Astrocyte (in vitro differentiated cells and primary cell): Measurements from ENCODE around the gene TWNK. TPM values are rescaled to one million over a fixed set of nuclear protein-coding genes. Genes with fewer than 3 reads are reported as not detected.

Experiments used
- DNase-seq: peaks from one replicate; pipeline ENCODE4 v3.0.0-alpha.2; 2010; ENCODE audit warnings: low read depth
- FAIRE-seq: peaks from 2 replicates; lab custom pipeline; 2011; peaks lifted over from hg19 to GRCh38; lab: Jason Lieb, UNC
- H2AFZ ChIP-seq: 2 replicates; pipeline ENCODE4 v1.6.0; 2012; ENCODE audit warnings: low read depth, low read length, inconsistent platforms
- H3K27ac ChIP-seq: 2 replicates; pipeline ENCODE4 v1.5.1; 2011; ENCODE audit warnings: low read depth, low read length, inconsistent platforms
- H3K27me3 ChIP-seq: 2 replicates; pipeline ENCODE4 v1.6.0; 2011; ENCODE audit warnings: low read length, inconsistent platforms; ENCODE audit not compliant: insufficient read depth
- H3K36me3 ChIP-seq: 2 replicates; pipeline ENCODE4 v1.5.1; 2011; ENCODE audit warnings: low read length, inconsistent platforms; ENCODE audit not compliant: insufficient read depth
- H3K4me1 ChIP-seq: 2 replicates; pipeline ENCODE4 v1.5.1; 2011; ENCODE audit warnings: low read length, inconsistent platforms; ENCODE audit not compliant: insufficient read depth
- H3K4me2 ChIP-seq: 2 replicates; pipeline ENCODE4 v1.6.0; 2012; ENCODE audit warnings: low read length, inconsistent platforms
- H3K4me3 ChIP-seq: 2 replicates; pipeline ENCODE4 v1.5.1; 2011; ENCODE audit warnings: low read depth, mild to moderate bottlenecking, low read length, inconsistent platforms; ENCODE audit not compliant: insufficient read depth
- H3K79me2 ChIP-seq: 2 replicates; pipeline ENCODE4 v1.6.0; 2012; ENCODE audit warnings: mild to moderate bottlenecking, low read length, inconsistent platforms; ENCODE audit not compliant: insufficient read depth
- H3K9ac ChIP-seq: 2 replicates; pipeline ENCODE4 v1.6.0; 2012; ENCODE audit warnings: mild to moderate bottlenecking, low read length, inconsistent platforms
- H3K9me3 ChIP-seq: 2 replicates; pipeline ENCODE4 v1.5.1; 2012; ENCODE audit warnings: low read depth, mild to moderate bottlenecking, low read length, inconsistent platforms; ENCODE audit not compliant: insufficient read depth
- H4K20me1 ChIP-seq: 2 replicates; pipeline ENCODE4 v1.6.0; 2012; ENCODE audit warnings: low read length, inconsistent platforms; ENCODE audit not compliant: insufficient read depth
- H3K27ac Mint-ChIP-seq: one replicate; pipeline ENCODE4 v1.8.0; 2021; ENCODE audit warnings: mild to moderate bottlenecking, mixed read lengths; ENCODE audit not compliant: unreplicated experiment
- H3K27me3 Mint-ChIP-seq: one replicate; pipeline ENCODE4 v1.8.0; 2021; ENCODE audit warnings: low read depth, mixed read lengths; ENCODE audit not compliant: unreplicated experiment
- H3K36me3 Mint-ChIP-seq: one replicate; pipeline ENCODE4 v1.8.0; 2021; ENCODE audit warnings: low read depth, mixed read lengths; ENCODE audit not compliant: unreplicated experiment
- H3K4me1 Mint-ChIP-seq: one replicate; pipeline ENCODE4 v1.8.0; 2021; ENCODE audit warnings: low read depth, mixed read lengths; ENCODE audit not compliant: unreplicated experiment
- H3K4me3 Mint-ChIP-seq: one replicate; pipeline ENCODE4 v1.8.0; 2021; ENCODE audit warnings: mild to moderate bottlenecking, moderate library complexity, mixed read lengths; ENCODE audit not compliant: unreplicated experiment
- H3K9me3 Mint-ChIP-seq: one replicate; pipeline ENCODE4 v1.8.0; 2021; ENCODE audit warnings: mild to moderate bottlenecking, mixed read lengths; ENCODE audit not compliant: unreplicated experiment
- EZH2 ChIP-seq: IDR thresholded peaks from 2 replicates; pipeline ENCODE4 v1.6.1; 2012; ENCODE audit warnings: mild to moderate bottlenecking, low read length, inconsistent platforms; ENCODE audit not compliant: insufficient read depth
- total RNA-seq: library from RNA; stranded (reverse); gene quantifications from 2 replicates; pipeline ENCODE4 v1.2.1, GENCODE V29; 2021
- TF ChIP-seq, protein P1 (sequence below): IDR thresholded peaks from 2 replicates; pipeline ENCODE4 v1.5.1; 2011; ENCODE audit warnings: low read depth, mild to moderate bottlenecking, inconsistent platforms, low read length, moderate library complexity; ENCODE audit not compliant: insufficient read depth

Gene TWNK
- total RNA-seq, 1 donor from 2014 or later = 12.9 TPM

DNA sequence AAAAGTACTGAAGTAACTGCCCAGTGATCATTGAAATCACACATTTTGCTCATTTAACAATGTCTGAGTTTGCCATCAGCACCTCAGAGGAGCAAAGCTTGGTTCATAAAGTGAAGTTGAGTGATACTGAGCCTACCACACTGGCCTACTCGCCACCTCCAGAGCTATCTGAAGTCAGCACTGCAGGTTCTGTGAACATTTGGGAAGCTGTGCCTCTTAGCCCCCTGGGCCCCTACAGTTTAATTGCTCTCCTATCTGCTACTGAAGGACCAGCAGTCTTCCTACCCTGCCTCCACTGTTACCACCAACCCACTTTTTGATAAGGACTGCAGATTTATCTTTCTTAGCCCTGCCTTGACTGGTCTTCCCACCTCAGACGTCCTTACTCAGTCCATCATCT lies 20.0 kb upstream of the TWNK start:
- Histone ChIP-seq H3K9me3 (no peaks in the 10 kb centered on the region), H2AFZ (no peak overlapping the region), H3K36me3 (peaks cover 17% of the 10 kb centered on the region), H3K79me2 (no peaks in the 10 kb centered on the region), H3K4me3 (no peak overlapping the region), H3K4me2 (no peak overlapping the region), H3K27ac (no peak overlapping the region), H3K27me3 (no peaks in the 10 kb centered on the region), H4K20me1 (peaks cover 4% of the 10 kb centered on the region), H3K9ac (no peak overlapping the region), H3K4me1 (peaks cover 8% of the 10 kb centered on the region)
- Mint-ChIP-seq H3K4me1 (peaks cover 10% of the 10 kb centered on the region), H3K9me3 (no peaks in the 10 kb centered on the region), H3K36me3 (no peaks in the 10 kb centered on the region), H3K4me3 (no peak overlapping the region), H3K27ac (no peak overlapping the region), H3K27me3 (no peaks in the 10 kb centered on the region)
- DNase-seq (no peak), FAIRE-seq (no peak)
- TF ChIP-seq EZH2 = no peak
- TF ChIP-seq, protein P1, sequence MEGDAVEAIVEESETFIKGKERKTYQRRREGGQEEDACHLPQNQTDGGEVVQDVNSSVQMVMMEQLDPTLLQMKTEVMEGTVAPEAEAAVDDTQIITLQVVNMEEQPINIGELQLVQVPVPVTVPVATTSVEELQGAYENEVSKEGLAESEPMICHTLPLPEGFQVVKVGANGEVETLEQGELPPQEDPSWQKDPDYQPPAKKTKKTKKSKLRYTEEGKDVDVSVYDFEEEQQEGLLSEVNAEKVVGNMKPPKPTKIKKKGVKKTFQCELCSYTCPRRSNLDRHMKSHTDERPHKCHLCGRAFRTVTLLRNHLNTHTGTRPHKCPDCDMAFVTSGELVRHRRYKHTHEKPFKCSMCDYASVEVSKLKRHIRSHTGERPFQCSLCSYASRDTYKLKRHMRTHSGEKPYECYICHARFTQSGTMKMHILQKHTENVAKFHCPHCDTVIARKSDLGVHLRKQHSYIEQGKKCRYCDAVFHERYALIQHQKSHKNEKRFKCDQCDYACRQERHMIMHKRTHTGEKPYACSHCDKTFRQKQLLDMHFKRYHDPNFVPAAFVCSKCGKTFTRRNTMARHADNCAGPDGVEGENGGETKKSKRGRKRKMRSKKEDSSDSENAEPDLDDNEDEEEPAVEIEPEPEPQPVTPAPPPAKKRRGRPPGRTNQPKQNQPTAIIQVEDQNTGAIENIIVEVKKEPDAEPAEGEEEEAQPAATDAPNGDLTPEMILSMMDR = no peak

DNA sequence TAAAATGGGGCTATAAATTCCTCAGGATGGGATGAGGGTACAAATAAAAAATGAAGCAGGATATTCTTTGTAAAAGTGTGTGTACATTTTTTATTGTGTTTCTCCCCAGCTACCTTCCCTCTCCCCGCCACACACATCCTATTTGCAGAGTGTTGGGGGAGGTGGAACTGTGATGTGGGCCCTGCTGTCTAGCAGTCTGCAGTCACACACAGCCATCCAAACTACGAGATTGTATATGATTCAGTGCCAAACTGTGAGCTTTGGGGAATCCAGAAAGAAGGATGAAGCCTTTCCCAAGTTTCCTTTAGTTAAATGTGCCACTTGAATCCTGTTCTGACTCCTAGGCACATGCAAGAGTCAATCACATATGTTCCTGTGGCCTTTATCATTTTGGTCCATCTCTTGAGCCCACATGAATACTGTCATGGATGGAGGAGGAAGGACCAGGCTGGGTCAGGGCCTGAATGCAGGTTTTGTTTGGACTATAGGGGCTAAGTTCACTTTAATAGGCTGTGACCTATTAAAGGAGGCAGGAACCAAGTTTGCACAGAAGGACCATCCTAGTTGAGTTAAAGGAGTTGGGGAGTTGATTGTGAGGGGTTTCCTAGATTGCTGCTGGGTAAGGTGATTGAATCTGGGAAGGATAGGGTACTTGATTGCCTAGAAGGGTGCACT lies 19.1 kb upstream of the TWNK start:
- Histone ChIP-seq H3K4me2 (peak overlapping the region; percentile 96), H3K27me3 (no peaks in the 10 kb centered on the region), H2AFZ (no peak overlapping the region), H4K20me1 (peaks cover 4% of the 10 kb centered on the region), H3K27ac (no peak overlapping the region), H3K9ac (no peak overlapping the region), H3K4me3 (no peak overlapping the region), H3K9me3 (no peaks in the 10 kb centered on the region), H3K4me1 (peaks cover 8% of the 10 kb centered on the region), H3K36me3 (peaks cover 12% of the 10 kb centered on the region), H3K79me2 (no peaks in the 10 kb centered on the region)
- Mint-ChIP-seq H3K9me3 (no peaks in the 10 kb centered on the region), H3K27me3 (no peaks in the 10 kb centered on the region), H3K4me3 (peak overlapping the region; percentile 80), H3K27ac (no peak overlapping the region), H3K4me1 (peaks cover 10% of the 10 kb centered on the region), H3K36me3 (no peaks in the 10 kb centered on the region)
- no peak for TF ChIP-seq EZH2
- TF ChIP-seq, protein P1 = no peak
- FAIRE-seq = no peak
- no peak for DNase-seq

DNA sequence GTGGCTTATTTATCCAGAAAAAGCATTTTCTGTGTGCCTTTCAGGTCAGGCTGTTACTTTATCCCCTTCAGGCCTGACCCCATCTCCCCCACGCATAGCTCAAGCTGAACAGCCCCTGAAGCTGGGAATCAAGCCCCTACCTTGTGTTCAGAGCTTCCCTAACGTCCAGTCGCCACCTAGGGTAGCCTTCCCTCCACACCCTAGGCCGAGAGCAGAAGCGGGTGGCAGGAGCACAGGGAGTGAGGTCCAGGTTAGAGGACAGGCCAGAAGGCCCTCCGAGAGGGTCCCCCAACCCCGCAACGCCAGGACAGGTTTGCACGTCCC lies 18.5 kb upstream of the TWNK start:
- Histone ChIP-seq H3K79me2 (no peaks in the 10 kb centered on the region), H3K9me3 (no peaks in the 10 kb centered on the region), H4K20me1 (peaks cover 3% of the 10 kb centered on the region), H2AFZ (peak overlapping the region; percentile 73), H3K36me3 (peaks cover 10% of the 10 kb centered on the region), H3K27me3 (no peaks in the 10 kb centered on the region), H3K4me1 (peaks cover 8% of the 10 kb centered on the region), H3K4me3 (peak overlapping the region; percentile 52), H3K27ac (no peak overlapping the region), H3K4me2 (peak overlapping the region; percentile 96), H3K9ac (peak overlapping the region; percentile 44)
- peak overlapping the region; percentile 80 for H3K4me3 Mint-ChIP-seq
- TF ChIP-seq, protein P1 = no peak
- TF ChIP-seq EZH2 = no peak
- H3K27ac Mint-ChIP-seq = no peak overlapping the region
- no peaks in the 10 kb centered on the region for H3K27me3 Mint-ChIP-seq
- peaks cover 10% of the 10 kb centered on the region for H3K4me1 Mint-ChIP-seq
- DNase-seq (no peak), FAIRE-seq (no peak)
- no peaks in the 10 kb centered on the region for H3K36me3 Mint-ChIP-seq
- no peaks in the 10 kb centered on the region for H3K9me3 Mint-ChIP-seq
